Stimulated activated naive CD8-positive, alpha-beta T cell treated with anti-CD3 and anti-CD28 coated beads, Interleukin-15, Interleukin-2, amounts not matched to agents 100 U/mL and 50 U/mL, for 24 hours (primary cell): Measurements from ENCODE around the gene RUFY1.
"Not testable (repeated sequence)": the region's sequence is repeated elsewhere in the genome, so short reads cannot be mapped to it uniquely, and the experiment has no call there.

ENCODE experiments used
- ATAC-seq: fragments of 150-1000 bp; cut with Tn5 transposase; one replicate; pipeline ENCODE4 v1.10.0; 2021
- DNase-seq: peaks from one replicate; pipeline ENCODE4 v3.0.0; 2021

The RUFY1 gene

GRCh38 chr5:179536676-179537075 is 13.7 kb upstream of the RUFY1 start:
- DNase-seq (no peak), ATAC-seq (no peak)

DNA sequence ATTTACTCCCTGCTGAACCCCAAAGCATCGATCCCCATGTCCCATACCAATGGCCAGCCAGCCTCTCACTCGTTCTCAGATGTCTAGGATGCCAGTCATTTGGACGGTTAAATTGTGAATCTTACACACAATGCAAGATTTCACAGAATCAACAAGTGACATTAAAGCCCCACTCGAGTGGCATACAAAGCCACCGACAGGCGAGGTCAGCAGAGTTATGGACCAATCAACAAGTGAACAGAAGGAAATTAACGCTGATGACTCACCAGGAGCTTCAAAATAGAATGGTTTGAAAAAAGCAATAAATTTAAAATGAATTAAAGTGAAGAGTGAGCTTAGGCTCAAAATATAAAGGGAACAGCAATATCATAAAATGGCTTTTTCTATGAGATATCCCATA is 8.2 kb upstream of the RUFY1 start:
- DNase-seq (no peak), ATAC-seq (no peak)

DNA sequence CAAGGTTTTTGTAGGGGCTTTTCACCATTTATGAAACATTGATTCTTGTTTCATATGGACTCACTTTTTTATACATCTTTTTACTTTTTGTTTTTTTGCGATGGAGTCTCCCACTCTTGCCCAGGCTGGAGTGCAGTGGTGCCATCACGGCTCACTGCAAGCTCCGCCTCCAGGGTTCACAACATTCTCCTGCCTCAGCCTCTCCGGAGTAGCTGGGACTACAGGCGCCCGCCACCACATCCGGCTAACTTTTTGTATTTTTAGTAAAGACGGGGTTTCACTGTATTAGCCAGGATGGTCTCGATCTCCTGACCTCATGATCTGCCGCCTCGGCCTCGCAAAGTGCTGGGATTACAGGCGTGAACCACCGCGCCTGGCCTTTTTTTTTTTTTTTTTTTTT is 7.1 kb upstream of the RUFY1 start:
- DNase-seq, ATAC-seq: not testable (repeated sequence)

DNA sequence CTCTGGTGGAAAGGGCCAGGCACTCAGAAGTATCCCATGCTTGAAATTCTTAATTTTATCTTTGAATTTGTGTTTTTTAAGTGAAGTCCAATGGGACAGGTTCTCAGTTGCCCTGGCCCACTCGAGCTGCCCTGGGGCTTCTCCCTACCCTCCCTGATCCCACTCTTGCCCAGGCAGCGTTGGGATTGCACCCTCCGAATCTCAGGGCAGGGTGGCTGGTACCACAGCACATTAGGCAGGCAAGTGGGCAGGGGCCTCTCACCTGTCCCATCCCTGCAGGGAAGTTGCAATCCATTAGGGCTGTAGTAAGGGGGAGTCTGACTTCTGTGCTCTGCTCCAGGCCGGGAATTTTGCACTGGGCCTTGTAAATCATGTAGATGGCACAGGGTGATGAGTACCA is 2.7 kb downstream of the RUFY1 start:
- ATAC-seq: no peak
- DNase-seq: no peak

GRCh38 chr5:179553875-179554274 is 3.5 kb downstream of the RUFY1 start:
- ATAC-seq: no peak
- DNase-seq: no peak

GRCh38 chr5:179554981-179555380 is 4.6 kb downstream of the RUFY1 start:
- ATAC-seq: no peak
- DNase-seq: no peak

- DNase-seq, ATAC-seq: not testable (repeated sequence)
These were observed 8.0 kb downstream of the RUFY1 start for GRCh38 chr5:179558261-179558799.

DNA sequence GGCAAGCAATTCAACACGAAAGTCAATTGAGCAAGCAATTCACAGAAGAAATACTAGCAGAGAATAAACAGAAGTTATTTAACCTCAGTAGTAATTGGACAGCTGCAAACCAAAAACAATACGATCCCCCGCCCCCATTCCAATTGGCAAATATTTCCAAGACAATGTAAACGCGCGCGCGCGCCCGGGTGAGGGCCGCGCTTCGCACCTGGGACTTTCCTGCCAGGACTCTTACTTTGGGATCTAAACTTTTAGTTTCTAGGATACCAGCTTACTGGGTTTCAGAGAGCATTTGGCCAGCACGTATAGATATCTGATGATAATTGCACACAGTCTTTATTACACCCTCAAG is 8.6 kb downstream of the RUFY1 start:
- peak; percentile 35 for DNase-seq

DNA sequence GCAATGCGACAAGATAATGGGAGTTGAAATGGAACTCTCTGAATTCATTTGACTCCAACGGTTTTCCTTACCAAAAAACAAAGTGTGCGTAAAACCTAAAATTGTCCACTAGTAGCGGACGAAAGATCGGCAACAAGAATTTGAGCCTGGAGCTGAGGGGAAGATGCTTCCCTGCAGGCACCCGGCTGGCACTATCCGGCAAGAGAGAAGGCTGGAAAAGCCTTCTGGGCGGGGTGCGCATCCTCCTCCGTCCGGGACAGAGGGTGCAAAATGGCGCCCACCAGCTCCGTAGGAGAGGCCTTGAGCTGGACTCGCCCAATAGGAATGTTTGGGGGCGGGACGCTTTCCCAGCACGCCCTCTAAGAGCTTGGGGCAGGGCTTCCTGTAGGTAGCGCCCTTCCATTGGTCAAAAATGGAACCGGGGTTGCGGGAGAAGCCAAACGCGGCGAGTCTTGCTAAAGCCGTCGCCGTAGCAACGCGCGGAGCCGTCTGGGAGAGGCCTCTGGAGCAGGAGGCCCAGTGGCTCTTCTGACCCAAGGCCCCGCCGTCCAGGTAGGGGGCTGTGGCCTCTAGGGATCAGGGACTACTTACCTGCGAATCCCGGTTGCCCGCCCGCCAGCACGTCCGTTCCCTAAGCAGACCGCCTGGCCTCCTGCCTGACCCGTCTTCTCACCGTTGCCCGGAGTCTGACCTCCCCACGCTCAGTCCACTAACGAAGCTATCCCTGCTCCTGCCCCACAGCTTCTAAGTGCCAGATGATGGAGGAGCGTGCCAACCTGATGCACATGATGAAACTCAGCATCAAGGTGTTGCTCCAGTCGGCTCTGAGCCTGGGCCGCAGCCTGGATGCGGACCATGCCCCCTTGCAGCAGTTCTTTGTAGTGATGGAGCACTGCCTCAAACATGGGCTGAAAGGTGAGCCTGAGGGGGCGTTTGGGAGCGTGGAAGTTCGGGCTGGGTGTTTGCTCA is 9.2 kb downstream of the RUFY1 start:
- DNase-seq (peak; percentile 88), ATAC-seq (peak; percentile 100)

More for the DNA sequence above, 8.6 kb downstream of the RUFY1 start:
- no peak for ATAC-seq

- no peak for ATAC-seq
- no peak for DNase-seq
These were observed 14.2 kb downstream of the RUFY1 start for GRCh38 chr5:179564526-179564925.

GRCh38 chr5:179568721-179569120 is 18.4 kb downstream of the RUFY1 start:
- DNase-seq (no peak), ATAC-seq (no peak)

- no peak for ATAC-seq
- DNase-seq: no peak
These were observed 22.0 kb downstream of the RUFY1 start for GRCh38 chr5:179572386-179572785.

DNA sequence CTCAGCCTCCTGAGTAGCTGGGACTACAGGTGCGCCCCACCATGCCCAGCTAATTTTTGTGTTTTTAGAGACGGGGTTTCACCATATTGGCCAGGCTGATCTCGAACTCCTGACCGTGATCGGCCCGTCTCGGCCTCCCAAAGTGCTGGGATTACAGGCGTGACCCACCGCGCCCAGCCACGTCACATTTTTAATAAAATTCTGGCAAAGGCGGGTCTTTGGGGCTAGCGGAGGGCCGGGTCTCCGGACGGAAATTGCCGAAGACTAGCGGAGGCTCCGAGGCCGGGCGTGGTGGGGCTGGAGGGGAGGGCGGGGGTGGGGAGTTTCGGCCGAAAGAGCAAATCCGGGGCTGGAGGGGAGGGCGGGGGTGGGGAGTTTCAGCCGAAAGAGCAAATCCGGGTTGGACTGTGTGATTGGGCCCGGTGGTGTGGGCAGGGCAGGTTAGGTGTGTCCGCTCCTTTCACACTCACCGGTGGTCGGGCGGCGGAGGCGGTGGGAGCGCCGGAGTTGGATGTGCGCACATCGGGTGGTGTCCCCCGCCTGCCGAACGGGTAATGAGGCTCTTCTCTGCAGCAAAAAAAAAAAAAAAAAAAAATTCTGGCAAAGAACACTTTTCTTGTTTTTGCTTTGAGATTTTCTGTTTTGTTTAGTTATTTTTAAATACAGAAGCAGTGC is 27.1 kb downstream of the RUFY1 start:
- ATAC-seq (no peak), DNase-seq (no peak)

DNA sequence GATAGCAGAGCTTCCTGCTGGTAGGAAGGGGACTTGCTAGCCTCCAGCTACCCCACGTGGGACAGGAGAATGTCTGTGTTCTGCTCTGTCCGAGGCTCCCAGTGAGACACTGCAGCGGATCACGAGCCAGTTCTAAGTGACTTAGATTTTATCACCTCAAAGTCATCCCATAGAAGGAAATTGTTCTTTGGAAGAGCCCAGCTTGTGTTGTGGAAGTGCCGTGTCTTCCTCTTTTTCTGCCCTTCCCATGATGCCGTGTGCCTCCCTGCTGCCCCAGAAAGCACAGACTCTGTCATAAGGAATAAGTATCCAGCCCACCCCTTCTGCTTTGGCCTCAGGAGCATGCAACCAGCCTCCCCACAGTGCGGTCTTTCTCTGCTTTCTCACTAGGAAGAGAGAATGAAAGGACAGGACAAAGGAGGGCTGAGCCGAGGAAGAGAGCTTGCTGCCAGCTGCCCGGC is 35.6 kb downstream of the RUFY1 start:
- no peak for DNase-seq
- ATAC-seq: no peak

DNA sequence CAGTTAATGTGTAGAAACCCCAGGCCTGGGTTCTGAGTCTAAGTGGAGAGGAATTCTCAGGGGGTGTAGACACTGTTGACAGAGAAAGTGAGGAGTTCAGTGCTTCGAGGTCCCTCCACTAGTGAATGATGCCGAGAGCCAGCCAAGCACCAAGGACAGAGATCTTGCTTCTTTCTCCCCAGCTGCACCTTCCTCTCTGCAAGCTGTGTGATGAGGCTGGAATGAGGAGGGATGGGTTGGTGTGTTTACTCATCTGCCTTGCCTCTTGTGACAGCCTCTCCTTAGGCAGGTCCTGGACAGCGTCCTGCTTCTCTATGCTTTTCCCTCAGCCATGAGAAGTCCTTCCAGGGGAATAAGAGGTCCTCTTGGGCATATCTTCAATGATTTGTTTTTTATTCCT is 37.8 kb downstream of the RUFY1 start:
- ATAC-seq: no peak
- no peak for DNase-seq

DNA sequence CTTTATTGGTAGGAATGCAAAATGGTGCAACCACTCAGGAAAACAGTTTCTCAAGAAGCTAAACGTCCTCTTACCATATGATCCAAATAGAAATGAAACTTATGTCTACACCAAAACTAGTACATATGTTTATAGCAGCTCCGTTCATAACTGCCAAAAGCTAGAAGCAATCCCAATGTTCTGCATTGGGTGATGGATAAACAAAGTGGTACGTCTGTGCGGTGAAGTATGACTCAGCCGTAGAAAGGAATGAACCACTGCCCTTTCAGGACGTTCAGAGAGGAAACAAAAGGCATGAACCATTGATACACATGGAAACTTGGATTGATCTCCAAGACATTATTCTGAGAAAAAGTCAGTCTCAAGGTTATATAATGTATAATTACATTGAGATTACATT is 45.6 kb downstream of the RUFY1 start:
- DNase-seq: no peak
- ATAC-seq: no peak

DNA sequence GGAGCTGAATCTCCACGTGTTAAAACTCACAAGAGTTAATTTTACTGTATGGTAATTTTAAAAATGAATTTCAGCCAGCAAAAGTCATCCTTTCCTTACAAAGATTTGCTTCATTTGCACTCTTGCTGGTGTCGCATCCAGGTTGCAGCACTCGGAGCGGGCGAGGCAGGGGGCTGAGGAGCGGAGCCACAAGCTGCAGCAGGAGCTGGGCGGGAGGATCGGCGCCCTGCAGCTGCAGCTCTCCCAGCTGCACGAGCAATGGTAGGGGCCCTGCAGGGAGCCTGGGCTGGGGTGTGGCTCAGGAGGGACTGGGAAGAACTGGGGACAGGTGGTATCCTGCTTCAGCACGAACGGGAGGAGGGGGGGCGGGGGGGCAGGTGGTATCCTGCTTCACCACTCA is 46.1 kb downstream of the RUFY1 start:
- no peak for ATAC-seq
- DNase-seq: no peak

- ATAC-seq (no peak), DNase-seq (no peak)
These were observed 48.7 kb downstream of the RUFY1 start for GRCh38 chr5:179599100-179599499.

DNA sequence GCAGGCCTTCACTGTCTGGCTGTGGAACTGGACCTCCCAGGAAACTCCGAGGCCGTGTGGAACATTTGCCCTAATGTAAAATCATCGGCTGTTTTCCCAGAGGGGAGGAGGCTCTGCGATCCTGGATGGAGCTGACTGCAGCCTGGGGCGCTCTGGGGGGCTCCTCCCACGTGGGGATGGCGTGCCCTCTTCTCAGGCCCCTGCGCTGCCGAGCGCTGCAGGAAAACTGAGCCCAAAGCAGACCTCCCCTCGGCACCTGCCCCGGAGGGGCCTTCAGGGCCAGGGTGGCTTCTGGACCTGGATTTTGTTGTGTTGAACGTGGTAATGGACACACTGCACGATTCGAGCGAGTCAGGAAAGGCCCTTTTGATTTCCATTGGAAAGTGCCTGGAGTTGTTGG is 49.2 kb downstream of the RUFY1 start:
- ATAC-seq (no peak), DNase-seq (no peak)

GRCh38 chr5:179599973-179600372 is 49.6 kb downstream of the RUFY1 start:
- ATAC-seq (no peak), DNase-seq (no peak)

DNA sequence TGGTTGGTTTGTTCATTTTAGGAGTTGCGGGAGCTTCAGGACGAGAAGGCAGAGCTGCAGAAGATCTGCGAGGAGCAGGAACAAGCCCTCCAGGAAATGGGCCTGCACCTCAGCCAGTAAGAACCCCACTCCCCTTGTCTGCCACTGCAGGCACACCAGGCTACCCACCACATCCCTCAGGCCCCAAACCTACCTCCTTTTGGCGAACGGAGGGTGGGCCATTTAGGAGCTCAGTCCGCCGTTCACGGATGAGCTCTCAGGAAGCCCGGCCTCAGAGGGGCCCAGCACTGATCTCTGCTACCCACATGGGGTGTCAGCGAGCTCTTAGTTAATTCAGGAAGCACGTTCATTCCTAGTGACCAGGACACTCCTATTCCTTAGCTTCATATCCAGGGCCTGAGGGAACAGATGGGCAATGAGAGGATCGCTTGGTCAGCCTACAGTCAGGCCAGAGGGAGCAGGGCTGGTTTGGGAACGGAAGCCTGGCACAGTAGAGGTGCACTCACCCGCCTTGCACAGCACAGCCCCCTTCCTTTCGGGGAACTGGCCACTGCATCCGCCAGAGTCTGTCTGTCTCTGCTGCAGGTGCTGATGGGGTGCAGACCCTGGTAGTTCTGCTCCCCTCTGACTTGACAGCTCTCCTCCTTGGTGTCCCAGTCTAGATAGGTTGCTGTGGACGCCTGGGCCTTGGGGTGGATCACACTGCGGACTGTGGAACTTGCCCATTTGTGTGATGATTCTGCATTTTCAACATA is 51.7 kb downstream of the RUFY1 start:
- no peak for ATAC-seq

DNA sequence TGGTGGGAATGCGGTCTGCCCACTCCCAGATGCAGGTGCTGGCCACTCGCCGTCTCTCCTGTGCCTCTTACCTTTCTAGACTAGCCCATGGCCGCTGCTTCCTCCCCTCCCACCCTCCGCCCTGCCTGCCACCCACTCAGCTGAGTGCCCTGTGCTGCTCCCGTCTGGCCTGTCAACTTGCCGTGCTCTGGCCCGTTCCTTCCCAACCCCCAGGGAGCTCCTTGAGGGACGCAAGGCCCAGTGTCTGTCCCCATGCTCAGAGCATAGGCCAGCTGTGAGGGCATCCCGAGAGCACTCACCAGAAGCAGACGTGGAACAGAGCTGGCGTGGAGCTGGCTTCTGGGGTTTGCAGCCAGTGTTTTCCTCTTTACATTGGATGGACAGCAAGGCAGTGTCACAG is 53.0 kb downstream of the RUFY1 start:
- DNase-seq: no peak
- no peak for ATAC-seq

More for the DNA sequence above, 51.7 kb downstream of the RUFY1 start:
- no peak for DNase-seq
